COLO668 (cell line): ENCODE measurements around the gene DNAJC27.
"Not testable (repeated sequence)": the region's sequence is repeated elsewhere in the genome, so short reads cannot be mapped to it uniquely, and the experiment has no call there.

Experiments
- DNase-seq: peaks from one replicate; lab custom pipeline; 2025; ENCODE audit not compliant: unreplicated experiment; lab: John Stamatoyannopoulos, UW

The DNAJC27 gene

GRCh38 chr2:24971536-24972314 is at the start of gene DNAJC27:
Gene DNAJC27, minus strand, starts transcription at chr2:24971955. Its CDS starts 51 bp downstream, at chr2:24971904.
- peak; percentile 98 for DNase-seq

- no peak for DNase-seq
These were observed 46.9 kb upstream of the DNAJC27 start for GRCh38 chr2:25018681-25019080.

- no peak for DNase-seq
These were observed 42.9 kb upstream of the DNAJC27 start for GRCh38 chr2:25014631-25015030.

DNA sequence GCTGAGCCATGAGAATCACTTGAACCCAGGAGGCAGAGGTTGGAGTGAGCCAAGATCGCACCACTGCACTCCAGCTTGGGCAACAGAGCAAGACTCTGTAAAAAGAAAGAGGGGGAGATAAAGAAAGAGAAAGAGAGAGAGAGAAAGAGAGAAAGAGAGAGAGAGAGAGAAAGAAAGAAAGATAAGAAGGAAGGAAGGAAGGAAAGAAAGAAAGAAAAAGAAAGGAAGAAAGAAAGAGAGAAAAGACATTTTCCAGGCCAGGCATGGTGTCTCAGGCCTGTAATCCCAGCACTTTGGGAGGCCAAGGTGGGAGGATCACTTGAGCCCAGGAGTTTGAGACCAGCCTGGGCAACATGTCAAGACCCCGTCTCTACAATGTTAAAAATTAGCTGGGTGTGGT is 39.6 kb upstream of the DNAJC27 start:
- DNase-seq: not testable (repeated sequence)

DNA sequence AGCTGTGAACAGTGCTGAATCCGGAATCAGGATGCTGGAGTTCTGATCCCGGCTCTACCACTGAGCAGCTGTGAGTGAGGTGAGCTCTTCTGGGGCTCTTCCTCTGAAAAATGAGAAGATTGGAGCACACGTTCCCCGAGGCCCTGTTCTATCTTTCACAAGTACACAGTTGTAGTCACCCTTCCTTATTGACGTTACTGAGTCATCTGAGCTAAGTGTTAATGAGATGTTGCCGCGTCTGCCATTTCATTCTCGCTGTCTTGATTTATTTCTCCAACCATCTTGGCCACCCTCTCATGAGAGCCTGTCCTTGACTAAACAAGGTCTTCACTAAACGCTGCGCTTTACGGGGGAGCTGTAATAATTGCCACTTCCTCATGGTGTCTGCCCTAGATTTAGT is 38.2 kb upstream of the DNAJC27 start:
- no peak for DNase-seq

DNA sequence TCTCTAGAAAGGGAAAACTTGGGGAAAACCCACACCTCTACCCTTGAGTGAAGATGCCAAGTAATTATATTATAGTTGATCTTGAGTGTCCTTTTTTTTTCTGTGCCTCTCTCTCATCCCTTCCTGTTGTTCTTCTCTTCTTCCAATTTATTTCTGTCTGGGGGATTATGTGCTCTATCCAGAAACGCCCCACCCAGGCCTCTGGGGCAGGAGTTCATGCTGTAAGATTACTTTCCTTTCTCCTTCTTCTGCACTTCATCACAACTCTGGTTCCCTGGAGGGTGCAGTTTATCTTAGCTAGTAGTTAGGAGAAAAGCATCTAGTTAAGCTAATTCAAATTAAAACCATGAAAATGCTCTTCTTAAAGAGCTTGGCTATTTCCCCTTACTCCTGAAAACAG is 30.3 kb upstream of the DNAJC27 start:
- no peak for DNase-seq

GRCh38 chr2:25001325-25001637 is 29.5 kb upstream of the DNAJC27 start:
- no peak for DNase-seq

DNA sequence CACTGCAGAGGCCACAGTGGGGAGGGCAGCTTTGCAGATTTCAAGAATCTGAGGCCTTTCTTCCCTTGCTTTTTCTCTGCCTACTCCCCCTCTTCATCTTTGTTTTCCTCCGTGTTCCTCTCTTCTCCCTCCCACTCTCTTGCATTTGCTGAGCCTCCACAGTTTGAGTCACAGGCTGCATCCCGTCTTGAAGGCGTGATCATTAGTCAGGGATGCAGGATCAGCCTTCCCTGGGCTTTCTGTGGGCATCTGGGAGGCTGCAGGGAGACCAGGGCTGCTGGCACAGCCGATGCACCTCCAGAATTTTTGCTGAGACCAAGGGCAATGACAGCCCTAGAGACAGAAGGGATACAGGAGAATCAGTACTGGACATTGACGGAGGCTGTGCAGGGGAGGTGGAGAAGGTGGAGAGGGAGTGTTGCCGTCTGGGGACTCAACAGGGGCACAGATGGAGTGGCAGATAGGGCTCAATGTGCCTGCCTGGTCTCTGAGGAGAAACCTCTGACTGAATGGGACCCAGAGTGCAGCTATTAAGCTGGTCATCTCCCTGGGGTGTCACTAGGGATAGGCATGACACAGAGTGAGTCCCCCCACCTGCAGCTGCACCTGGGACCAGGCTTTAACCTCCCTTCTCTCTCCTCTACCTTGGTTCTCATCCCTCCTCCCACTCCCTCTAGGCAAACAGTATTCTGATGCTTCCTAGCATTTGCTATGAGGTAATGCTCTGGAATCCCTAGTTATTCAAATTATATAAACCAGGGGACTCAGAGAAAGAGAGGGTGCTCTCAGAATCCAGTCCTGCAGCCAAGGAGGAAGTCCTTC is 29.0 kb upstream of the DNAJC27 start:
- DNase-seq: no peak

- DNase-seq: no peak
These were observed 28.3 kb upstream of the DNAJC27 start for GRCh38 chr2:25000036-25000435.

GRCh38 chr2:24999097-24999496 is 27.3 kb upstream of the DNAJC27 start:
- not testable (repeated sequence) for DNase-seq

DNA sequence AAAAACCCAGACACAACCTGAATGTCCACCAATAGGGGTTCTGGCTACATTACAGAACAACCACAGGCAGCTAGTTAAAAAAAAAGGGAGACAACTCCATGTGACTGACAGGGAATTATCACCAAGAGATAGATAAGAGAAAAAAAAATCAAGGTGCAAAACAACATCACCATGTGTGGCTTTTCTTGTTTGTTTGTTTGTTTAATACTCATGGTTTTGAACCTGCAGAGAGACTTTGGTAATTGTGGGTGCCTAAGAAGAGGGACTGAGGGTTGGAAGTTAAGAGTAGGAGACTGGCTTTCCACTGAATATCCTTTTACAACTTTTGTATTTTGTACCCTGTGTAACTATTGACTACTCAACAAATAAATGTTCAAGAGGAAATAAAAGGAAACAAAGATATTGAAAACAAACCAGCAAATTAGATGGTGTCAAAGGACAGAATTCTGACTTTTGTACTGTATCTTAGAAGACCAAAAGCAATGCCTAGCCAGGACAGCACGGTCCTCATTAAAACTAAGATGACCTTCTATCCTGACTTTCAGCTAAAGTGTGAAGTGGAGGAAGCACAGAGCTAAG is 22.5 kb upstream of the DNAJC27 start:
- no peak for DNase-seq

- DNase-seq: no peak
These were observed 21.8 kb upstream of the DNAJC27 start for GRCh38 chr2:24993406-24994145.

GRCh38 chr2:24986372-24986771 is 14.6 kb upstream of the DNAJC27 start:
- no peak for DNase-seq

DNA sequence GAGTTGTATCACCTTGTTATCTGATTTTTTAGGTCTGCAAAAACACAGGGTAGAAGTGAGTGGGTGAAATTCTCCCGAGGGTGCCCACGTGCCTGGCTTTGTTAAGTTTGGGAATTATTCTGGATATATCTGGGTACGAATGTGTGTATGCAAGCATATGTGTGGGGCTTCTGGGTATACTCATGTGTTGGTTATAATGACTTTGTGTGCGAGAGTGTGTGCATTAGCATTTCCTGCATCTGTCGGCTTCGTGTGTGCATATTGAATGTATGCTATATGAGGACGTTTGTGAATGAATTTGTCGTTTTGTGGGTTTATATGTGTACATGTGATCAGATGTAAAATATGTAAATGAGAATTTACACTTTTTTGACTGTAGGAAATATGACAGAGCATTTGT is 13.8 kb upstream of the DNAJC27 start:
- no peak for DNase-seq

GRCh38 chr2:24984912-24985311 is 13.2 kb upstream of the DNAJC27 start:
- DNase-seq: no peak

GRCh38 chr2:24981411-24982136 is 9.8 kb upstream of the DNAJC27 start:
- DNase-seq: no peak

GRCh38 chr2:24978661-24979060 is 6.9 kb upstream of the DNAJC27 start:
- DNase-seq: no peak

GRCh38 chr2:24977631-24978030 is 5.9 kb upstream of the DNAJC27 start:
- DNase-seq: no peak

DNA sequence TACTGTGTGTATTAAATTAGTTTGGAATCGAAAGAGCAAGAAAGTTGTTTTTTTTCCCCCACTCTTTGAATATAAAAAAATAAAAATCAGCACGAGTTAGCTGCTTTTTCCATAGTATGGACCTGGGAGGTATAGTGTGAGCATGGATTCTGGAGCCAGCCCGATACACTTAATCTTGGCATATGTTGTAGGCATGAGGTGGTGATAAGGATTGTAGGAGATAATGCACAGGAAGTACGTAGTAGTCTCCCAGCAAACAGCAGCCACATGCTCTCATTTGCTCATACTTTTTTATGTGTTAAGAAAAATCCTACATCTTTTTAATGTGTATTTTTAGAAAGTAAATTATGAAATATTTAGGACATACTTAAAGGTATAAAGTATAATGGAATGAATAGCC is 2.1 kb upstream of the DNAJC27 start:
- DNase-seq: no peak

DNA sequence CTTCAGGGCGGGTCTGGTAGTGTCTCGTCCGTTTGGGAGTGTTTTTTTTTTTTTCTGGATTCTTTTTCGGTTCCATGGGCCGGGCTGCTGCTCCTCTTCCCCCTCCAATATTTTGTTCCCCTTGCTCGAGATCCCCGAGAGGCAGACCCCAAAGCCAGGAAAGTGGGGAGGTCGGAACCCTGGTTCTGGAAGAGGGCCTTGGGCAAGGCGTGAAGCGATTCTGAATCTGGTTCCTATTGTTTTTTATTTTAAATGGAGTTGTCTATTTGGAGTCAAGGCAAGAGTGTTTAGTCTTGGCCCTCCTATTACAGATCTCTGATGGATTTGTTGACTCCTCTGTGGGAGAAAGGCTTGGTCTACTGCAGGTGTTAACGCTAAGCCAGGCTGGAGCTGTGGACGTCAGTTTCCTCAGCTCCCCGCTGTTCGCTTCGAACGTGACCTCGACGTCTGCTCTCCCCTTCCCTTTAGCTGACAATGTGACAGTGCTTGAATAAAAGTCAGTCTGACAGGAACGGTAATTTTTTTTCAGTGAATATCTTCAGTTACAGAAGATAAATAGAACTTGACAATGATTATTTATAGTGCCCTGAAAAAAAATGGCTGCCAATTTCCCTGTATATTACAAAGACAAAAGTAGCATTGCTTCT is 683 bp upstream of the DNAJC27 start:
- peak; percentile 30 for DNase-seq

- peak; percentile 39 for DNase-seq
These were observed 544 bp downstream of the DNAJC27 start for GRCh38 chr2:24971286-24971535.
